K562 (cell line): ENCODE results near the gene DCHS2. TPM values are rescaled to one million over a fixed set of nuclear protein-coding genes. Genes with fewer than 3 reads are reported as not detected.

Experiments
- ATAC-seq: fragments of 200-7000 bp; cut with Tn5 transposase; 3 replicates; pipeline ENCODE4 v1.9.1; 2020; ENCODE audit warnings: moderate library complexity
- BruUV-seq: library from RNA; stranded (reverse); fragments of 400-500 nt; replicated peaks from 2 replicates; lab custom pipeline; 2021; lab: Mats Ljungman, UMichigan
- CTCF ChIA-PET: fragments of 300-600 bp; formaldehyde crosslinking; extraction: SDS; loops from one replicate; lab custom pipeline; 2021; ENCODE audit warnings: low intra/inter-chr PET ratio; lab: Yijun Ruan, JAX
- POLR2A ChIA-PET: fragments of 300-600, 350-650 bp; sonication (Branson Sonifier 250); formaldehyde crosslinking; extraction: SDS; loops from one replicate; lab custom pipeline; 2021; ENCODE audit warnings: antibody characterized with exemption, inconsistent platforms; lab: Yijun Ruan, JAX
- DNase-seq, 4 experiments: peaks; one replicate each; pipeline versions ENCODE4 v3.0.0 to v3.0.0-alpha.2; 2011 to 2018; ENCODE audit warnings: low spot score in 3 of 4, mixed read lengths in 3 of 4; ENCODE audit errors: extremely low read depth in 1 of 4
- FAIRE-seq: peaks from 2 replicates; lab custom pipeline; 2011; peaks lifted over from hg19 to GRCh38; lab: Jason Lieb, UNC
- H2AFZ ChIP-seq: 2 replicates; pipeline ENCODE4 v1.6.0; 2011; ENCODE audit warnings: low read depth, low read length, control low read depth, inconsistent platforms
- H3K27ac ChIP-seq: fragments of 200-600 bp; 3 replicates; pipeline ENCODE4 v1.8.0; 2011; ENCODE audit warnings: low read depth, mild to moderate bottlenecking, control low read depth, inconsistent platforms, low read length, moderate library complexity, mixed read lengths; ENCODE audit errors: extremely low read depth
- H3K27me3 ChIP-seq, 2 experiments: fragments of 300-600 bp in 1 of 2; 2 replicates in 1 of 2; 3 replicates in 1 of 2; pipeline versions ENCODE4 v1.6.0 to v1.8.0; 2011; ENCODE audit warnings: inconsistent platforms in 2 of 2, low read length in 2 of 2, mild to moderate bottlenecking in 1 of 2, mixed read lengths in 1 of 2, moderate library complexity in 1 of 2; ENCODE audit not compliant: control insufficient read depth in 2 of 2, insufficient read depth in 2 of 2
- H3K36me3 ChIP-seq: fragments of 300-600 bp; 3 replicates; pipeline ENCODE4 v1.8.0; 2011; ENCODE audit warnings: mild to moderate bottlenecking, low read length, inconsistent platforms; ENCODE audit not compliant: control insufficient read depth, insufficient read depth
- H3K4me1 ChIP-seq, 2 experiments: fragments of 200-600 bp in 1 of 2; replicated peaks in 1 of 2; 2 replicates in 1 of 2; 3 replicates in 1 of 2; pipeline versions ENCODE4 v1.5.1 to v1.8.0; 2011; ENCODE audit warnings: inconsistent platforms in 2 of 2, low read length in 2 of 2, mild to moderate bottlenecking in 1 of 2, mixed read lengths in 1 of 2, moderate library complexity in 1 of 2; ENCODE audit not compliant: control insufficient read depth in 2 of 2, insufficient read depth in 2 of 2
- H3K4me2 ChIP-seq: 2 replicates; pipeline ENCODE4 v1.6.1; 2011; ENCODE audit warnings: low read length, control low read depth, inconsistent platforms, mixed read lengths; ENCODE audit not compliant: insufficient read depth
- H3K4me3 ChIP-seq: fragments of 200-600 bp; sonication (generic), shearing (Covaris generic); 2 replicates; pipeline ENCODE4 v1.5.1; 2016; ENCODE audit warnings: control low read depth, inconsistent platforms
- H3K79me2 ChIP-seq: fragments of 200-600 bp; 3 replicates; pipeline ENCODE4 v1.8.0; 2011; ENCODE audit warnings: low read length, inconsistent platforms; ENCODE audit not compliant: control insufficient read depth, insufficient read depth
- H3K9ac ChIP-seq, 2 experiments: 2 replicates each; pipeline versions ENCODE4 v1.6.0 to v1.6.1; 2011; ENCODE audit warnings: low read depth in 2 of 2, low read length in 2 of 2, control low read depth in 1 of 2, inconsistent platforms in 1 of 2, mild to moderate bottlenecking in 1 of 2, mixed read lengths in 1 of 2; ENCODE audit not compliant: insufficient read depth in 1 of 2
- H3K9me1 ChIP-seq: one replicate; pipeline ENCODE4 v1.6.0; 2011; ENCODE audit warnings: inconsistent platforms, mild to moderate bottlenecking, low read length, moderate library complexity; ENCODE audit not compliant: control insufficient read depth, insufficient read depth
- H3K9me3 ChIP-seq: replicated peaks from 2 replicates; pipeline ENCODE4 v1.5.1; 2011; ENCODE audit warnings: low read depth, low read length, inconsistent platforms; ENCODE audit not compliant: control insufficient read depth, insufficient read depth
- H4K20me1 ChIP-seq: replicated peaks from 2 replicates; pipeline ENCODE4 v1.6.1; 2011; ENCODE audit warnings: low read length, inconsistent platforms, mixed read lengths; ENCODE audit not compliant: control insufficient read depth, insufficient read depth
- BCL6 ChIP-seq: fragments of 250-450 bp; sonication (Bioruptor Pico); IDR thresholded peaks from 2 replicates; pipeline ENCODE4 v1.4.0; 2020
- CBFA2T3 ChIP-seq: fragments of 450-650 bp; IDR thresholded peaks from 2 replicates; pipeline ENCODE4 v1.6.1; 2017
- ETV5 ChIP-seq: sonication (generic); formaldehyde crosslinking; IDR thresholded peaks from 2 replicates; pipeline ENCODE4 v1.4.0; 2020; ENCODE audit warnings: low read depth, mild to moderate bottlenecking, missing genetic modification reagents
- KDM2B ChIP-seq: fragments of 250-450 bp; sonication (Bioruptor Pico); IDR thresholded peaks from 2 replicates; pipeline ENCODE4 v1.8.0; 2021; ENCODE audit warnings: mild to moderate bottlenecking, moderate library complexity
- RAD21 ChIP-seq, 2 experiments: fragments of 250-450 bp in 1 of 2; fragments of 450-650 bp in 1 of 2; sonication (Bioruptor Pico) in 1 of 2; formaldehyde crosslinking in 1 of 2; IDR thresholded peaks in 1 of 2; conservative IDR thresholded peaks in 1 of 2; 2 replicates each; pipeline versions ENCODE4 v1.4.0 to v1.8.0; 2020 to 2022; ENCODE audit warnings: mild to moderate bottlenecking in 2 of 2, moderate library complexity in 1 of 2
- SMC3 ChIP-seq: conservative IDR thresholded peaks from 2 replicates; pipeline ENCODE4 v1.6.1; 2011; ENCODE audit warnings: low read depth, low read length, improper control_type of control experiment; ENCODE audit not compliant: insufficient read depth
- ZFPM2 ChIP-seq: fragments of 250-450 bp; sonication (Bioruptor Pico); IDR thresholded peaks from 2 replicates; pipeline ENCODE4 v1.5.1; 2022; ENCODE audit warnings: mild to moderate bottlenecking
- ZFX ChIP-seq: sonication (generic); formaldehyde crosslinking; IDR thresholded peaks from 2 replicates; pipeline ENCODE4 v1.8.0; 2022; ENCODE audit warnings: mild to moderate bottlenecking, missing genetic modification reagents, moderate library complexity
- ZNF408 ChIP-seq: fragments of 250-450 bp; sonication (Bioruptor Pico); IDR thresholded peaks from 2 replicates; pipeline ENCODE4 v1.4.0; 2020; ENCODE audit warnings: low read depth, mild to moderate bottlenecking, moderate library complexity
- ZNF79 ChIP-seq: fragments of 250-450 bp; sonication (Bioruptor Pico); IDR thresholded peaks from 2 replicates; pipeline ENCODE4 v1.4.0; 2020; ENCODE audit warnings: low read depth, mild to moderate bottlenecking, moderate library complexity
- WGBS: fragments of 100-300 bp; shearing (Covaris generic); methylation state at CpG from one replicate; pipeline ENCODE4 v1.1.6; 2016; ENCODE audit warnings: low coverage, mixed read lengths; ENCODE audit not compliant: insufficient coverage; ENCODE audit errors: missing lambda C conversion rate; 5-methylcytosine and 5-hydroxymethylcytosine counted together
- in situ Hi-C: fragments of 300-500 bp; cut with MboI; formaldehyde crosslinking; loops from 4 replicates; pipeline ENCODE4 v1.15.0; 2018; ENCODE audit warnings: inconsistent platforms, mixed read lengths
- intact Hi-C: fragments of 100-400 bp; cut with micrococcal nuclease; formaldehyde crosslinking; loops from 2 replicates; pipeline ENCODE4 v1.14.2; 2022
- polyA plus RNA-seq, 8 experiments: library from polyadenylated mRNA; depleted of rRNA in 4 of 8; stranded (reverse) in 5 of 8; unstranded in 3 of 8; fragments of >200 nt; fragmentation: Nextera tagmentation in 2 of 8; fragmentation: Illumina TruSeq in 1 of 8; extraction: Ambion mirVana in 2 of 8; extraction: Trizol in 1 of 8; gene quantifications; 2 replicates each; pipeline versions ENCODE4 v1.2.1 to v1.2.3, GENCODE V29; 2011 to 2014; ENCODE audit warnings: inconsistent platforms in 1 of 8, missing spikeins in 1 of 8
- total RNA-seq, 7 experiments: library from RNA; depleted of rRNA in 6 of 7; stranded (reverse); fragments of >200 nt in 6 of 7; fragmentation: Illumina TruSeq in 2 of 7; extraction: Trizol in 2 of 7; gene quantifications; 2 replicates each; pipeline versions ENCODE4 v1.2.1 to v1.2.3, GENCODE V29; 2011 to 2021; ENCODE audit warnings: low replicate concordance in 1 of 7
- TF ChIP-seq, protein P1 (sequence below), 3 experiments: IDR thresholded peaks in 2 of 3; conservative IDR thresholded peaks in 1 of 3; 2 replicates each; pipeline ENCODE4 v1.5.1; 2011 to 2012; ENCODE audit warnings: low read length in 3 of 3, mild to moderate bottlenecking in 3 of 3, control low read depth in 2 of 3, improper control_type of control experiment in 1 of 3, inconsistent platforms in 1 of 3, low read depth in 1 of 3, mixed read lengths in 1 of 3, moderate library complexity in 1 of 3; ENCODE audit not compliant: insufficient read depth in 2 of 3

DCHS2 gene
- total and polyA plus RNA-seq, 9 of the 15 experiments (the other 6 are each of a cell fraction or from before 2014, with no cell fraction given): 0.49 to 7.1 (median 5.3) TPM

DNA sequence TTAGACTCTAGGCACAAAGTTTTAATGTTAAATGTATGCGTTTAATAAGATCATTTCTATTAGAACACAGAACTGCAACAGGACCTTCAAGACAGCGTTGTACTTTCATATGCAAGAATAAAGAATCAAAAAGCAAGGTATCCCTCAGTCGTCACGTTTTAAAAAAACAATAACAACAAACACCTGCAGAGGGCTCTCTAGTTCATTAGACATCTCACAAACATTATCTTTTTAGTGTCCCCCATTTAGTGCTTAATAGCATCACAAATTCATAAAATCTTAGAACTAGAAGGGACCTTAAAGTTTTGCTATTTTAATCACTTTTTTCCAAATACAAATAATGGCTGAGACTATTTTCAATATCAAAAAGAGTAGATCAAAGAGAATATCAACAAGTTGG is 236.6 kb downstream of the DCHS2 start:
- Histone ChIP-seq H3K4me3 (no peak overlapping the region), H3K36me3 (no peaks in the 10 kb centered on the region), H2AFZ (no peak overlapping the region), H4K20me1 (no peaks in the 10 kb centered on the region), H3K4me1 (no peaks in the 10 kb centered on the region), H3K27ac (no peak overlapping the region), H3K79me2 (no peaks in the 10 kb centered on the region), H3K9me1 (no peaks in the 10 kb centered on the region), H3K9me3 (no peaks in the 10 kb centered on the region), H3K4me2 (no peak overlapping the region), H3K9ac (no peak overlapping the region), H3K27me3 (no peaks in the 10 kb centered on the region)
- FAIRE-seq (no peak), ATAC-seq (0 out of 3 replicates have a peak, but pooled peaks have one; percentile 34), DNase-seq (peak in 2 of 4 experiments; percentile 8)
- in situ Hi-C loops: no loop called here
- ChIA-PET POLR2A (no interaction called here), CTCF (no interaction called here)
- 16% methylated on average over 4 of the region's 4 CpGs for WGBS
- BruUV-seq: no TSS peak
- TF ChIP-seq ETV5 (CRISPR knock-in tag) (no peak), ZFX (CRISPR knock-in tag) (no peak), KDM2B (CRISPR knock-in tag) (no peak), CBFA2T3 (no peak), ZNF79 (no peak), RAD21 (CRISPR knock-in tag; conservative IDR thresholded peaks at IDR 0.05 in 1 of 2, IDR thresholded peaks at IDR 0.05 in 1 of 2) (peak; percentile 14 to 18; a peak in 1 of 4 replicates), BCL6 (CRISPR knock-in tag) (no peak), ZFPM2 (CRISPR knock-in tag) (no peak), SMC3 (0 out of 2 replicates have a peak, but pooled peaks have one; percentile 7), ZNF408 (CRISPR knock-in tag) (no peak)
- TF ChIP-seq, protein P1, sequence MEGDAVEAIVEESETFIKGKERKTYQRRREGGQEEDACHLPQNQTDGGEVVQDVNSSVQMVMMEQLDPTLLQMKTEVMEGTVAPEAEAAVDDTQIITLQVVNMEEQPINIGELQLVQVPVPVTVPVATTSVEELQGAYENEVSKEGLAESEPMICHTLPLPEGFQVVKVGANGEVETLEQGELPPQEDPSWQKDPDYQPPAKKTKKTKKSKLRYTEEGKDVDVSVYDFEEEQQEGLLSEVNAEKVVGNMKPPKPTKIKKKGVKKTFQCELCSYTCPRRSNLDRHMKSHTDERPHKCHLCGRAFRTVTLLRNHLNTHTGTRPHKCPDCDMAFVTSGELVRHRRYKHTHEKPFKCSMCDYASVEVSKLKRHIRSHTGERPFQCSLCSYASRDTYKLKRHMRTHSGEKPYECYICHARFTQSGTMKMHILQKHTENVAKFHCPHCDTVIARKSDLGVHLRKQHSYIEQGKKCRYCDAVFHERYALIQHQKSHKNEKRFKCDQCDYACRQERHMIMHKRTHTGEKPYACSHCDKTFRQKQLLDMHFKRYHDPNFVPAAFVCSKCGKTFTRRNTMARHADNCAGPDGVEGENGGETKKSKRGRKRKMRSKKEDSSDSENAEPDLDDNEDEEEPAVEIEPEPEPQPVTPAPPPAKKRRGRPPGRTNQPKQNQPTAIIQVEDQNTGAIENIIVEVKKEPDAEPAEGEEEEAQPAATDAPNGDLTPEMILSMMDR (IDR thresholded peaks at IDR 0.05 in 2 of 3, conservative IDR thresholded peaks at IDR 0.05 in 1 of 3; ENCODE audit: insufficient read depth in 2 of 3, low read depth in 1 of 3, low read length in 3 of 3): peak in 1 of 3 experiments; percentile 39; a peak in 2 of 6 replicates
- intact Hi-C loops: no loop called here
